HG03135 (cell line): ENCODE data around the gene KRTAP5-10.
"Not testable (repeated sequence)": the region's sequence is repeated elsewhere in the genome, so short reads cannot be mapped to it uniquely, and the experiment has no call there.

Source experiments
- ATAC-seq: cut with Tn5 transposase; IDR thresholded peaks from one replicate; pipeline ENCODE4 v1.9.1; 2021; ENCODE audit warnings: mild to moderate bottlenecking, moderate library complexity; ENCODE audit not compliant: unreplicated experiment

KRTAP5-10 gene

GRCh38 chr11:71571101-71571850, 5.9 kb downstream of the KRTAP5-10 start:
- ATAC-seq = not testable (repeated sequence)

- ATAC-seq = no peak
These were observed 7.4 kb downstream of the KRTAP5-10 start for GRCh38 chr11:71572811-71573210.

GRCh38 chr11:71574418-71574817, 9.1 kb downstream of the KRTAP5-10 start:
- no peak for ATAC-seq

- ATAC-seq = no peak
These were observed 10.5 kb downstream of the KRTAP5-10 start for GRCh38 chr11:71575723-71576424.

GRCh38 chr11:71576688-71577465, 11.5 kb downstream of the KRTAP5-10 start:
- not testable (repeated sequence) for ATAC-seq

- ATAC-seq = no peak
These were observed 12.2 kb downstream of the KRTAP5-10 start for GRCh38 chr11:71577469-71578004.

GRCh38 chr11:71579513-71579912, 14.2 kb downstream of the KRTAP5-10 start:
- not testable (repeated sequence) for ATAC-seq

- no peak for ATAC-seq
These were observed 15.0 kb downstream of the KRTAP5-10 start for GRCh38 chr11:71580057-71581003.

- ATAC-seq = no peak
These were observed 16.5 kb downstream of the KRTAP5-10 start for GRCh38 chr11:71581826-71582225.

- ATAC-seq = no peak
These were observed 17.0 kb downstream of the KRTAP5-10 start, which contains the start of gene KRTAP5-11 for GRCh38 chr11:71582309-71582895. Gene KRTAP5-11, minus strand, starts transcription at chr11:71582875. Its CDS starts 38 bp downstream, at chr11:71582837.

- ATAC-seq = not testable (repeated sequence)
These were observed 17.6 kb downstream of the KRTAP5-10 start for GRCh38 chr11:71582969-71583368.

GRCh38 chr11:71585673-71586072, 20.3 kb downstream of the KRTAP5-10 start:
- not testable (repeated sequence) for ATAC-seq

- ATAC-seq = not testable (repeated sequence)
These were observed 23.0 kb downstream of the KRTAP5-10 start for GRCh38 chr11:71588314-71588713.

GRCh38 chr11:71588822-71589545, 23.6 kb downstream of the KRTAP5-10 start:
- ATAC-seq = not testable (repeated sequence)

GRCh38 chr11:71589546-71589920, 24.2 kb downstream of the KRTAP5-10 start:
- ATAC-seq = not testable (repeated sequence)

GRCh38 chr11:71603221-71603620, 37.9 kb downstream of the KRTAP5-10 start:
- ATAC-seq = not testable (repeated sequence)

GRCh38 chr11:71604798-71605488, 39.6 kb downstream of the KRTAP5-10 start:
- ATAC-seq = not testable (repeated sequence)

GRCh38 chr11:71606853-71607519, 41.6 kb downstream of the KRTAP5-10 start:
- not testable (repeated sequence) for ATAC-seq
